Spleen (tissue), 7 donors: Measurements from ENCODE around the gene TENM4.

ENCODE experiments used
- CTCF ChIP-seq, 11 experiments: fragments of 200-600 bp in 7 of 11; fragments of 450-650 bp in 4 of 11; sonication (generic) in 4 of 11; IDR thresholded peaks in 8 of 11; conservative IDR thresholded peaks in 3 of 11; 1 replicate in 7 of 11; 2 replicates in 4 of 11; pipeline versions ENCODE4 v1.4.0 to v1.8.0; 2016 to 2021; ENCODE audit warnings: antibody characterized with exemption in 11 of 11, inconsistent platforms in 4 of 11, mild to moderate bottlenecking in 1 of 11
- POLR2A ChIP-seq, 3 donors: fragments of 450-650 bp; IDR thresholded peaks; one replicate each; pipeline ENCODE4 v1.5.1; 2017; ENCODE audit warnings: antibody characterized with exemption in 3 of 3, mild to moderate bottlenecking in 1 of 3
- POLR2AphosphoS5 ChIP-seq, 3 donors: sonication (generic); formaldehyde crosslinking; IDR thresholded peaks; one replicate each; pipeline ENCODE4 v1.5.1; 2017; ENCODE audit warnings: antibody characterized with exemption in 3 of 3
- donor health status: DM: no; HTN: no; CAD: no; lungs with moderate emphysema.
- donor health status: DM: no; HTN: no; CAD: no.
- donor health status: DM: no; HTN: no; CAD: no.

- TF ChIP-seq POLR2A (IDR thresholded peaks at IDR 0.05) (no peak), CTCF (IDR thresholded peaks at IDR 0.05 in 8 of 11, conservative IDR thresholded peaks at IDR 0.05 in 3 of 11) (no peak), POLR2AphosphoS5 (IDR thresholded peaks at IDR 0.05) (no peak)
These were observed 177.8 kb downstream of the TENM4 start for GRCh38 chr11:79263001-79263400.
